Keratinocyte (primary cell): Measurements from ENCODE around the gene B4GALNT4. TPM values are rescaled to one million over a fixed set of nuclear protein-coding genes. Genes with fewer than 3 reads are reported as not detected.
A peak's percentile ranks its signal among the peaks of the same experiment; 100 is the strongest.

Experiments used
- DNase-seq: peaks from one replicate; pipeline ENCODE4 v3.0.0-alpha.2; 2011; ENCODE audit warnings: low read depth, missing footprints, low spot score
- FAIRE-seq: peaks from 2 replicates; lab custom pipeline; 2011; peaks lifted over from hg19 to GRCh38; lab: Jason Lieb, UNC
- H2AFZ ChIP-seq: 2 replicates; pipeline ENCODE4 v1.6.0; 2012; ENCODE audit warnings: low read length, control low read depth, inconsistent platforms; ENCODE audit not compliant: control insufficient read depth
- H3K27ac ChIP-seq: 2 replicates; pipeline ENCODE4 v1.5.1; 2011; ENCODE audit warnings: low read length; ENCODE audit not compliant: control insufficient read depth, insufficient read depth
- H3K27me3 ChIP-seq: 3 replicates; pipeline ENCODE4 v1.6.0; 2011; ENCODE audit warnings: low read length; ENCODE audit not compliant: control insufficient read depth, insufficient read depth; ENCODE audit errors: extremely low read depth
- H3K36me3 ChIP-seq, 2 experiments: 2 replicates in 1 of 2; 3 replicates in 1 of 2; pipeline ENCODE4 v1.5.1; 2011; ENCODE audit warnings: low read length in 2 of 2, mild to moderate bottlenecking in 1 of 2; ENCODE audit not compliant: control insufficient read depth in 2 of 2, insufficient read depth in 2 of 2; ENCODE audit errors: extremely low read depth in 1 of 2
- H3K4me1 ChIP-seq: 3 replicates; pipeline ENCODE4 v1.5.1; 2011; ENCODE audit warnings: low read length; ENCODE audit not compliant: control insufficient read depth, insufficient read depth; ENCODE audit errors: extremely low read depth
- H3K4me2 ChIP-seq: 3 replicates; pipeline ENCODE4 v1.6.0; 2011; ENCODE audit warnings: low read depth, low read length; ENCODE audit not compliant: control insufficient read depth, insufficient read depth; ENCODE audit errors: extremely low read depth
- H3K4me3 ChIP-seq, 3 experiments: fragments of 200-600 bp in 1 of 3; sonication (generic) in 1 of 3; 2 replicates in 2 of 3; 3 replicates in 1 of 3; pipeline ENCODE4 v1.5.1; 2011 to 2016; ENCODE audit warnings: low read length in 3 of 3, mild to moderate bottlenecking in 3 of 3, control low read depth in 2 of 3, inconsistent platforms in 1 of 3, low read depth in 1 of 3, mixed read lengths in 1 of 3, mixed run types in 1 of 3, moderate library complexity in 1 of 3; ENCODE audit not compliant: control insufficient read depth in 2 of 3, insufficient read depth in 2 of 3; ENCODE audit errors: extremely low read depth in 1 of 3
- H3K79me2 ChIP-seq: 2 replicates; pipeline ENCODE4 v1.6.0; 2012; ENCODE audit warnings: low read length; ENCODE audit not compliant: control insufficient read depth, insufficient read depth
- H3K9ac ChIP-seq: 3 replicates; pipeline ENCODE4 v1.6.0; 2011; ENCODE audit warnings: low read length; ENCODE audit not compliant: control insufficient read depth, insufficient read depth; ENCODE audit errors: extremely low read depth
- H3K9me1 ChIP-seq: 3 replicates; pipeline ENCODE4 v1.6.0; 2011; ENCODE audit warnings: low read length; ENCODE audit not compliant: control insufficient read depth, insufficient read depth; ENCODE audit errors: extremely low read depth
- H3K9me3 ChIP-seq: 2 replicates; pipeline ENCODE4 v1.5.1; 2012; ENCODE audit warnings: low read depth, low read length; ENCODE audit not compliant: control insufficient read depth
- H4K20me1 ChIP-seq: 3 replicates; pipeline ENCODE4 v1.6.0; 2011; ENCODE audit warnings: low read length; ENCODE audit not compliant: control insufficient read depth, insufficient read depth; ENCODE audit errors: extremely low read depth
- EZH2 ChIP-seq: IDR thresholded peaks from one replicate; pipeline ENCODE4 v1.6.1; 2012; ENCODE audit warnings: inconsistent platforms, mild to moderate bottlenecking, low read length, moderate library complexity
- dilution Hi-C: fragments of 300-500 bp; cut with MboI; formaldehyde crosslinking; loops from one replicate; pipeline ENCODE4 v1.7.0; 2020; ENCODE audit warnings: low sequenced_read_pairs; ENCODE audit not compliant: extremely low pct_ligation_motif_present
- polyA plus RNA-seq, 5 experiments: library from polyadenylated mRNA; depleted of rRNA in 3 of 5; stranded (reverse) in 3 of 5; stranded (forward) in 1 of 5; unstranded in 1 of 5; fragments of >200 nt; gene quantifications; 1 replicate in 1 of 5; 2 replicates in 3 of 5; 3 replicates in 1 of 5; pipeline versions ENCODE4 v1.2.1 to v1.2.3, GENCODE V29; 2011 to 2012; ENCODE audit warnings: missing spikeins in 2 of 5, low read depth in 1 of 5, low replicate concordance in 1 of 5
- TF ChIP-seq, protein P1 (sequence below), 3 experiments: IDR thresholded peaks in 1 of 3; conservative IDR thresholded peaks in 1 of 3; optimal IDR thresholded peaks in 1 of 3; 2 replicates in 2 of 3; 3 replicates in 1 of 3; pipeline versions ENCODE3 to v1.5.1; 2011; ENCODE audit warnings: low read length in 3 of 3, mild to moderate bottlenecking in 3 of 3, moderate library complexity in 2 of 3, control low read depth in 1 of 3, inconsistent platforms in 1 of 3; ENCODE audit not compliant: insufficient read depth in 2 of 3; ENCODE audit errors: extremely low read depth in 1 of 3

The B4GALNT4 gene
- polyA plus RNA-seq, 1 donor (not counting 4 experiments of a cell fraction or from before 2014, with no cell fraction given), result 7.3 TPM

DNA sequence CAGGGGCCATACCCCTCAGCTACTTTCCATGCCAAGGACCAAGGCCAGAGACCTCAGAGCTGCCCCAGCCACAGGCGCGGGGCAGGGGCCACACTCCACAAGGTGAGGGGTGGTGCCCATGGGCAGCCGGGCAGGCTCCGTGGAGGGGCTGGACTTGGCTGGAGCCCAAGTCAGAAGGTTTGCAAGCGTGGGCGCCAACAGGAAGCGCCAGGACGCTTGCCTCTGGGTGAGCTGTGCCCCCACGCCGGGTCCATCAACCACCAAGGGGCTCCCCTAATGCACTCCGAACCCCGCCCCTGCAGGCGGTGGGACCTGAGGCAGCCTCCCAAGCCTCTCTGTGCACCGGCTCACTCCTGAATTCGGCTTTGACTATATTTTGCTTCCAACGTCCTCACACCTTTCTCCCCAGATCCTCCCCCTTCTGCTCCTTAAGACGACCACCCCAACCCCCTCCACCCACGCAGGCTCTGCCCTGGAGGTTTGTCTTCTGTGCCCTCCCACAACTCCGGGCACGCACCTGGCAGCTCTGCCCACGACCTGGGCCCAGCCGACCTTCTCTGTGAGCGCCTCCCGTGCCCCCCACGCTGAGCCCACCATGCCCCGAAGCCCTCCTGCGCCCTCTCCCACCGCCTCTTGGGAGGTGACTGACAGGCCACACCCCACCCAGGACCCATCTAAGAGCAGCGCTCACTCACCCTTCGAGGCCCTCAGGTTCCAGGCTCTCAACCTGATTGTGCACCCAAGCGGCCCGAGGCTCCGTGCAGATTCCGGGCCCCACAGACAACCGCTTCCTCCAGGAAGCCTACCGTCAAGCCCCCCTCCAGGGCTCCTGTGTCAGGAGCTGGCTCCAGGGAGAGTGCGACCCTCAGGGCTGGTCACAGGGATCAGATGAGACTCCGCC lies 22.1 kb downstream of the B4GALNT4 start:
- Histone ChIP-seq H3K27ac (peak overlapping the region; percentile 47), H4K20me1 (peaks cover 4% of the 10 kb centered on the region), H3K36me3 (peaks cover 3 to 12% of the 10 kb centered on the region in 2 experiments), H3K4me3 (peak overlapping the region; percentile 61 to 82 (median 62)), H3K9me1 (no peaks in the 10 kb centered on the region), H3K9ac (peak overlapping the region; percentile 72), H3K4me2 (peak overlapping the region; percentile 80), H3K79me2 (peaks cover 50% of the 10 kb centered on the region), H2AFZ (no peak overlapping the region), H3K27me3 (no peaks in the 10 kb centered on the region), H3K9me3 (peaks cover 4% of the 10 kb centered on the region), H3K4me1 (peaks cover 25% of the 10 kb centered on the region)
- dilution Hi-C loops, result no loop called here
- TF ChIP-seq, protein P1, sequence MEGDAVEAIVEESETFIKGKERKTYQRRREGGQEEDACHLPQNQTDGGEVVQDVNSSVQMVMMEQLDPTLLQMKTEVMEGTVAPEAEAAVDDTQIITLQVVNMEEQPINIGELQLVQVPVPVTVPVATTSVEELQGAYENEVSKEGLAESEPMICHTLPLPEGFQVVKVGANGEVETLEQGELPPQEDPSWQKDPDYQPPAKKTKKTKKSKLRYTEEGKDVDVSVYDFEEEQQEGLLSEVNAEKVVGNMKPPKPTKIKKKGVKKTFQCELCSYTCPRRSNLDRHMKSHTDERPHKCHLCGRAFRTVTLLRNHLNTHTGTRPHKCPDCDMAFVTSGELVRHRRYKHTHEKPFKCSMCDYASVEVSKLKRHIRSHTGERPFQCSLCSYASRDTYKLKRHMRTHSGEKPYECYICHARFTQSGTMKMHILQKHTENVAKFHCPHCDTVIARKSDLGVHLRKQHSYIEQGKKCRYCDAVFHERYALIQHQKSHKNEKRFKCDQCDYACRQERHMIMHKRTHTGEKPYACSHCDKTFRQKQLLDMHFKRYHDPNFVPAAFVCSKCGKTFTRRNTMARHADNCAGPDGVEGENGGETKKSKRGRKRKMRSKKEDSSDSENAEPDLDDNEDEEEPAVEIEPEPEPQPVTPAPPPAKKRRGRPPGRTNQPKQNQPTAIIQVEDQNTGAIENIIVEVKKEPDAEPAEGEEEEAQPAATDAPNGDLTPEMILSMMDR (optimal IDR thresholded peaks at IDR 0.05 in 1 of 3, IDR thresholded peaks at IDR 0.05 in 1 of 3, conservative IDR thresholded peaks at IDR 0.05 in 1 of 3; ENCODE audit: extremely low read depth in 1 of 3, insufficient read depth in 2 of 3, low read length in 3 of 3), result no peak
- TF ChIP-seq EZH2, result no peak
- FAIRE-seq (no peak), DNase-seq (no peak)

DNA sequence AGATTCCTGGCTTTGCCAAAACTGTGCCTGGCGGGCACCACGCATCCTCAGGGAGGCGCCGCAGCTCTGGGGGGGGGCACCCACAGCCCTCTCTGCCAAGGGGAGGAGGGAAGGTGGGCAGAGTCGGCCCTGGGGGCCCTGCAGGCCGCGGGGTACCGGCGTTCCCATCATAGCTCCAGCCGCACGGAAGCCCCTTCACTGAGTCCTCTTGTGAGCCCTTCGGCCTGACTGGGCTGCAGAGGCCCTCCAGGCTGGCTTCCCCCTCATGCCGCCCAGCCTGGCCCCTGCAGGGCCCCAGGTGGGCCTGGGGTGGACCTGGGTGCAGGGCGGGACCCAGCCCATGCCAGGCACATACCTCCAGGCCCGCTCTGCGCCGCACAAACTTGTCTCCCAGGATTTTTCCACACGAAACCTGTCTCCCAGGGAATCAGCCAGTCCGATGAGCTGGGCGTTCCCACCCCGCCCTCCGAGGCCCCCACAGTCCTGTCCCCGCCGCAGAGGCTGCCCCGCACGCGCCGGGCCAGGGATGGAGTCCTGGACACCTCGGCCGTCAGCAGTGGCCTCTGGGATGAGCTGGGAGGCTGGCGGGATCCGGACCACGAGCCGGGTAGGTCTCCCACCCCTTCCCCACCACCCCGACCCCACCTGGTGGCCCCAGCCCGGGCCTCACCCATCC lies 22.9 kb downstream of the B4GALNT4 start:
- H3K4me1 ChIP-seq, result peaks cover 25% of the 10 kb centered on the region
- no peak overlapping the region for H2AFZ ChIP-seq
- H3K27ac ChIP-seq, result peak overlapping the region; percentile 53
- H3K36me3 ChIP-seq, result peaks cover 2 to 19% of the 10 kb centered on the region in 2 experiments
- no peaks in the 10 kb centered on the region for H3K9me1 ChIP-seq
- TF ChIP-seq, protein P1 (optimal IDR thresholded peaks at IDR 0.05 in 1 of 3, IDR thresholded peaks at IDR 0.05 in 1 of 3, conservative IDR thresholded peaks at IDR 0.05 in 1 of 3; ENCODE audit: extremely low read depth in 1 of 3, insufficient read depth in 2 of 3, low read length in 3 of 3), result no peak
- no peak for TF ChIP-seq EZH2
- FAIRE-seq, result no peak
- H3K79me2 ChIP-seq, result peaks cover 59% of the 10 kb centered on the region
- peaks cover 7% of the 10 kb centered on the region for H4K20me1 ChIP-seq
- DNase-seq, result no peak
- no peaks in the 10 kb centered on the region for H3K9me3 ChIP-seq
- H3K27me3 ChIP-seq, result no peaks in the 10 kb centered on the region
- peak overlapping the region; percentile 72 for H3K9ac ChIP-seq
- dilution Hi-C loops, result no loop called here
- peak overlapping the region; percentile 80 for H3K4me2 ChIP-seq
- peak overlapping the region; percentile 61 to 82 (median 62) for H3K4me3 ChIP-seq
